GM23248 (cell line): ENCODE data around the gene ITGA11. TPM values are rescaled to one million over a fixed set of nuclear protein-coding genes. Genes with fewer than 3 reads are reported as not detected.

Experiments used
- DNase-seq: peaks from one replicate; pipeline ENCODE4 v3.0.0-alpha.2; 2015
- H2AFZ ChIP-seq: fragments of 200-600 bp; sonication (generic); 2 replicates; pipeline ENCODE4 v1.6.1; 2016; ENCODE audit warnings: antibody characterized with exemption
- H3F3A ChIP-seq: fragments of 200-600 bp; sonication (generic); 2 replicates; pipeline ENCODE4 v1.6.1; 2016; ENCODE audit warnings: mild to moderate bottlenecking, antibody characterized with exemption, mixed run types; ENCODE audit not compliant: insufficient read depth
- H3K27ac ChIP-seq: fragments of 200-600 bp; sonication (generic); 2 replicates; pipeline ENCODE4 v1.5.1; 2016; ENCODE audit warnings: mild to moderate bottlenecking
- H3K27me3 ChIP-seq: fragments of 200-600 bp; sonication (generic); replicated peaks from 2 replicates; pipeline ENCODE4 v1.6.1; 2016; ENCODE audit warnings: mild to moderate bottlenecking; ENCODE audit not compliant: insufficient read depth
- H3K36me3 ChIP-seq: fragments of 200-600 bp; sonication (generic); 2 replicates; pipeline ENCODE4 v1.6.1; 2016; ENCODE audit warnings: low read depth, mild to moderate bottlenecking
- H3K4me1 ChIP-seq: fragments of 200-600 bp; sonication (generic); 2 replicates; pipeline ENCODE4 v1.6.1; 2016; ENCODE audit warnings: mild to moderate bottlenecking; ENCODE audit not compliant: insufficient read depth
- H3K4me2 ChIP-seq: fragments of 200-600 bp; sonication (generic); one replicate; pipeline ENCODE4 v1.6.1; 2016; ENCODE audit warnings: mild to moderate bottlenecking; ENCODE audit not compliant: unreplicated experiment
- H3K4me3 ChIP-seq: fragments of 200-600 bp; sonication (generic); 2 replicates; pipeline ENCODE4 v1.5.1; 2016; ENCODE audit warnings: mild to moderate bottlenecking
- H3K79me2 ChIP-seq: fragments of 200-600 bp; sonication (generic); 2 replicates; pipeline ENCODE4 v1.6.1; 2016; ENCODE audit warnings: mild to moderate bottlenecking; ENCODE audit not compliant: insufficient read depth
- H3K9ac ChIP-seq: fragments of 200-600 bp; sonication (generic); 2 replicates; pipeline ENCODE4 v1.6.1; 2016; ENCODE audit warnings: mild to moderate bottlenecking
- H3K9me2 ChIP-seq: fragments of 200-600 bp; sonication (generic); 2 replicates; pipeline ENCODE4 v1.6.1; 2016; ENCODE audit warnings: mixed run types, mild to moderate bottlenecking, moderate library complexity; ENCODE audit not compliant: insufficient read depth
- H3K9me3 ChIP-seq: fragments of 200-600 bp; sonication (generic); one replicate; pipeline ENCODE4 v1.6.1; 2017; ENCODE audit warnings: low read depth
- H4K20me1 ChIP-seq: fragments of 200-600 bp; sonication (generic); 2 replicates; pipeline ENCODE4 v1.6.0; 2016; ENCODE audit not compliant: insufficient read depth
- EZH2 ChIP-seq: fragments of 200-600 bp; sonication (generic); IDR thresholded peaks from 2 replicates; pipeline ENCODE4 v1.6.1; 2018; ENCODE audit warnings: antibody characterized with exemption, mild to moderate bottlenecking; ENCODE audit not compliant: insufficient read depth, poor library complexity, severe bottlenecking
- EZH2phosphoT487 ChIP-seq: fragments of 200-600 bp; sonication (generic); IDR thresholded peaks from 2 replicates; pipeline ENCODE4 v1.6.1; 2018; ENCODE audit warnings: antibody characterized with exemption, moderate library complexity, mild to moderate bottlenecking, low read depth; ENCODE audit not compliant: insufficient read depth
- WGBS, 2 experiments: methylation state at CpG; one replicate each; pipeline ENCODE4 v1.1.6; 2015 to 2017; ENCODE audit warnings: low lambda C conversion rate in 2 of 2, low coverage in 1 of 2; ENCODE audit errors: missing lambda C conversion rate in 2 of 2; 5-methylcytosine and 5-hydroxymethylcytosine counted together
- in situ Hi-C: fragments of 300-500 bp; cut with MboI; formaldehyde crosslinking; loops from 2 replicates; pipeline ENCODE4 v1.15.0; 2020
- polyA plus RNA-seq: library from polyadenylated mRNA; unstranded; fragments of >200 nt; fragmentation: Nextera tagmentation; extraction: Ambion mirVana; gene quantifications from 2 replicates; pipeline ENCODE4 v1.2.1, GENCODE V29; 2016
- total RNA-seq: library from RNA; depleted of rRNA; stranded (reverse); fragments of >200 nt; shearing (Covaris generic); gene quantifications from 2 replicates; pipeline ENCODE4 v1.2.3, GENCODE V29; 2014

ITGA11 gene
- total and polyA plus RNA-seq, 2 experiments from 2014 or later = 312 to 352 TPM

DNA sequence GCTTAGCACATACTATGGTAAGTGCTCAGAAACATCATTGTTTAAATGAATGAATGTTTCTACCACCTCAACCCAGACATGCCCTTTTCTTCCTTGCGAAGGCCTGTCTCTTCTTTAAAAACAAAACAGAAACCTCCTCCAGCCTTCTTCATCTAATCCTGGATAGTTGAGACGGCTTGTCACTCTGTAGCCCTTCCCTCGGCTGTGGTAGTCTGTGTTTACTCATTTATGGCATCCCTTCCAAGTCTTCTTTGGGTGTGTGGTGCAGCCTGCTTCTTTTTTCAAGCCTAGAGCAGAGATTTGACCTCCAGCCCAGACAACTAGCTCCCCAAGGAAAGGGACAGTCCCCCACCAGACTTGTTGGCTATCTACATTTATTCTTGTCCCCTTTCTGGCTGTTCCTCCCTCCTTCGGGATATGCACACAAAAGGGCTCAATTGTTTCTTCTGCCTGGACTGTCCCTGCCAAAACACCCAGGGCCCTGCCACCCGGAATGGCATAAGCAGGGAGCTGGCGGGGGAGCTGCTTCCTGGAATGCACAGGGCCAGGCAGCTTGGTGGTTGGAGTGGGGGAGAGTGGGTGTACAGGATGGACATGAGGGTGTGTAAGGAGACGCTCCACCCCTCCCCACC lies 67.8 kb downstream of the ITGA11 start:
- in situ Hi-C loops = no loop called here
- H3K9ac ChIP-seq = no peak overlapping the region
- 24 to 47% methylated on average over 6 to 7 of the region's 7 CpGs for WGBS, 2 experiments
- H3K36me3 ChIP-seq = peaks cover 64% of the 10 kb centered on the region
- no peak overlapping the region for H3K4me3 ChIP-seq
- DNase-seq = peak; percentile 56
- no peaks in the 10 kb centered on the region for H3K9me3 ChIP-seq
- peaks cover 22% of the 10 kb centered on the region for H3F3A ChIP-seq
- H3K27ac ChIP-seq = 0 out of 2 replicates have a peak overlapping the region, but pooled peaks have one; percentile 0
- H3K27me3 ChIP-seq = no peaks in the 10 kb centered on the region
- peaks cover 11% of the 10 kb centered on the region; the same call in 1 of the 2 replicates for H3K9me2 ChIP-seq
- H3K4me2 ChIP-seq = no peak overlapping the region
- H3K79me2 ChIP-seq = no peaks in the 10 kb centered on the region
- no peak overlapping the region for H2AFZ ChIP-seq
- H4K20me1 ChIP-seq = no peaks in the 10 kb centered on the region
- peaks cover 23% of the 10 kb centered on the region for H3K4me1 ChIP-seq
- TF ChIP-seq EZH2 = no peak
- no peak for TF ChIP-seq EZH2phosphoT487

DNA sequence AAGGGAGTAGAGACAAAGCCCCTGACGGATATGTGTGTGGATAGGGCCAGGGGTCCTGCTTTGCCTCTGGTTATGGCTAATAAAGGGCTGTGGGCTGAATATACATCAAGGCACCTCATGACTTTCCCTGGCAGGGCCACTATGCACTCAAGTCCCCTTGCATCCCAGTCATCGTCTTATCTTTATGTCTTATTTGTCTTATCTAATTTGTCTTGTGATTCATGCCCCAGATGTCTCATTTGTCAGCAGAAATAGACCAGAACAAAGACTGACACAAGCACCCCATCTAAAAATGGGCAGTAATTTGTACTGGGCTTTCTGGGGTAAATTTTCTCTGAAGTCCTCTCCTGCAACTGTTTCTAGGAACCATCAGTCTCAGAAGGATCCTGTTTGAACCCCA lies 68.6 kb downstream of the ITGA11 start:
- Histone ChIP-seq H3K36me3 (peaks cover 65% of the 10 kb centered on the region), H2AFZ (no peak overlapping the region), H3K27ac (0 out of 2 replicates have a peak overlapping the region, but pooled peaks have one; percentile 0), H3K9me2 (peaks cover 11% of the 10 kb centered on the region; the same call in 1 of the 2 replicates), H3K27me3 (no peaks in the 10 kb centered on the region), H3K4me1 (peaks cover 16% of the 10 kb centered on the region), H3K9ac (no peak overlapping the region), H3K4me3 (no peak overlapping the region), H3K9me3 (no peaks in the 10 kb centered on the region), H3K4me2 (no peak overlapping the region), H3F3A (peaks cover 24% of the 10 kb centered on the region), H3K79me2 (no peaks in the 10 kb centered on the region), H4K20me1 (no peaks in the 10 kb centered on the region)
- TF ChIP-seq EZH2phosphoT487 = no peak
- TF ChIP-seq EZH2 = no peak
- in situ Hi-C loops = no loop called here
- 85 to 94% methylated on average over 2 of the region's 2 CpGs for WGBS, 2 experiments
- DNase-seq = peak; percentile 14

DNA sequence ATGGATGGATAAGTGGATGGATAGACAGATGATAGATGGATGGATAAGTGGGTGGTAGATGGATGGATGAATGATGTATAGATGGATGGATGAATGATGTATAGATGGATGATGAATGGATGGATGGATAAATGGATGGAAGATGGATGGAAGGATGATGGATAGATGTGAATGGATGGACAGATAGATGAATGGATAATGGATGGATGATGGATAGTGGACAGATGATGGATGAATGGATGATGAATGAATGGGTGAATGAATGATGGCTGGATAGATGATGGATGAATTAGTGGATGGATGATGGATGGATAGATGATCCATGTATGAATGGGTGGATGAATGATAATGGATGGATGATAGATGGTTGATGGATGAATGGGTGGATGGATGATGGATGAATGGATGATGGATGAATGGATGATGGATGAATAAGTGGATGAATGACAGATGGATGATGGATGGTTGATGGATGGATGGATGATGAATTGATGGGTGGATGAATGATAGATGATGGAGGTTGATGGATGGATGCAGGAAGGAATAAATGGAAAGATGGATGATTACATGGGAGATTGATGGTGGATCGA lies 69.3 kb downstream of the ITGA11 start:
- Histone ChIP-seq H2AFZ (no peak overlapping the region), H3K9me3 (no peaks in the 10 kb centered on the region), H3K27ac (no peak overlapping the region), H3K9ac (no peak overlapping the region), H3F3A (peaks cover 31% of the 10 kb centered on the region), H3K27me3 (no peaks in the 10 kb centered on the region), H3K4me2 (no peak overlapping the region), H3K9me2 (peaks cover 11% of the 10 kb centered on the region; the same call in 1 of the 2 replicates), H3K4me3 (no peak overlapping the region), H3K4me1 (peaks cover 16% of the 10 kb centered on the region), H4K20me1 (no peaks in the 10 kb centered on the region), H3K79me2 (no peaks in the 10 kb centered on the region), H3K36me3 (peaks cover 68% of the 10 kb centered on the region)
- in situ Hi-C loops = no loop called here
- TF ChIP-seq EZH2 (no peak), EZH2phosphoT487 (no peak)
- no peak for DNase-seq
- 93 to 97% methylated on average over 1 of the region's 1 CpG for WGBS, 2 experiments

DNA sequence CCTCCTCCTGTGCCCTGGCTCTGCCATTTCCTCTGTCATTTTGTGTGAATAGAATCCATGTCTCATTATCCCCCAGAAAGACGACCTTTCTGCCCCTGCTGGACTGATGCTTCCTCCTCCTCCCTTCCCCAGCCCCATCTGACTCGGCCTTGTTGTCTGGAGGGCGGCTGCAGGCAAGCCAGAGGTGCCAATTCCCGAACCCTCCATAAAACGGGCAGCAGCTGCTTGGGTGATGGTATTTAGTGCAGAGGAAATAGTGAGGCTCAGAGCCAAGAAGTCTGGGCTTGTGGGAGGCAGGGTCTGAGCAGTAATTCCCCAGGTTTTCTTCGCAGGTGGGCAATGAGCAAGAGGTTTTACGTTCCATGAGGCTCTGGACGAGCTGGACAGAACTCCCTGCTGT lies 71.2 kb downstream of the ITGA11 start:
- WGBS, 2 experiments = 84 to 86% methylated on average over 8 of the region's 8 CpGs
- DNase-seq = no peak

More for the DNA sequence above, 71.2 kb downstream of the ITGA11 start:
- H3K4me1 ChIP-seq = peaks cover 19% of the 10 kb centered on the region
- H3K36me3 ChIP-seq = peaks cover 65% of the 10 kb centered on the region
- in situ Hi-C loops = no loop called here
- no peaks in the 10 kb centered on the region for H3K27me3 ChIP-seq
- no peak overlapping the region for H3K4me3 ChIP-seq
- H3K4me2 ChIP-seq = no peak overlapping the region
- no peak for TF ChIP-seq EZH2
- TF ChIP-seq EZH2phosphoT487 = no peak
- H4K20me1 ChIP-seq = no peaks in the 10 kb centered on the region
- H3K79me2 ChIP-seq = no peaks in the 10 kb centered on the region
- H3K27ac ChIP-seq = no peak overlapping the region
- peaks cover 45% of the 10 kb centered on the region for H3F3A ChIP-seq
- no peak overlapping the region for H3K9ac ChIP-seq
- no peak overlapping the region for H2AFZ ChIP-seq
- H3K9me3 ChIP-seq = no peaks in the 10 kb centered on the region
- H3K9me2 ChIP-seq = peaks cover 11% of the 10 kb centered on the region; the same call in 1 of the 2 replicates
